GM21529 (cell line): ENCODE data around the gene PPP4R2.
A peak's percentile ranks its signal among the peaks of the same experiment; 100 is the strongest.
"Not testable (repeated sequence)": the region's sequence is repeated elsewhere in the genome, so short reads cannot be mapped to it uniquely, and the experiment has no call there.

ENCODE experiments used
- ATAC-seq: cut with Tn5 transposase; IDR thresholded peaks from one replicate; pipeline ENCODE4 v1.9.1; 2021; ENCODE audit not compliant: unreplicated experiment

Gene PPP4R2

DNA sequence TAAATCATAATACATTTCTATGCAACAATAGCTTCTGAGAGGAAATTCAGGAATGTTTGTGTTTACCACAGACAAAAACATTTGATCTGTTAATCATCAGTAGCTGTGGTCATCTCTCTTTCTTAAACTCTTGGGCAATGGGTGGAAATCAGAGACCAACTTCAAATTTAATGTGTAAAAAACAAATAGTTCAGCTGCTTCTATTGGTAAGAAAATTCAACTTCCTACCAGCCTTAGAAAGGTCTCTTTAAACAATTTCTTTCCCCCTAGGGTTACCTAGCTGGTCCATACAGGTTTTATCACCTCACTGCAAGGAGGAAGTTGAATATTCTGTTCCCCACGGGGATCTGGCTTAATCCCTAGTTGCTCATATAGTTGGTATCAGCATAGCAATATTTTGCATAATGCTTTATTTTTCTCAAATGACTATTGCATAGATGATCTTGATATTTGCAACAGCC lies 20.3 kb upstream of the PPP4R2 start:
- no peak for ATAC-seq

DNA sequence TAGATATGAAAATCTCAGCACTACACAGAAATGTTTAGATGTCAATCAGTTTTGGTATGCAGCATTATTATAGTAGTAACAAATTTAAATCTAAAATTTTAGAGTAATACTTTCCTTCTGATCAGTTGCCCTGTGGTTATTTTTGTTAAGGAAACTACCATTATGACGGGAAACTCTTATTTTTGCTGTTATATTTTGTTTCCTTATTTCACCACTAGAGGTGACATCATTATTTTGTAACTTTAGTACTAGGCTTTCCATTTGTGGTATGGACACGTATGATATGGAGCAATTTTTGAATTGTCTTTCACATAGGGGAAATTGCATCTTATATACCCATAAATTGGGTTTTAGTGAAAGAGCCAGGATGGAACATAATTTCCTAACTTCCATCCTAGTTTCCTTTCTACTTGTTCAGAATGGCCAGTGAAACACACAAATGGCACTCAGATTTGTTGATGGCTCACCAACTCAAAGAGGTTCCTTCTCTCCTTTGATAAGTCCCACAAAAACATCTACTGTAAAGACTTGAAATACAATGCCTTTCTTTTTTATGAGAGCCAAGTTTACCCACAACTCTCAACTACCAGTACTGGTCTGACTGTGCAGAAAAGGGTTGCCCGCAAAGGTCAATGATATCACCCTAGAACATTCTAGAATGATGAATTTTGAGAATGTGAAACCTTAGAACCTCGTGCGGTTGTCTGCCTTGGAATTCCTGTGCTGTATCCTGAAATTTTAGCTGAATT lies 19.4 kb upstream of the PPP4R2 start:
- ATAC-seq: peak; percentile 70

DNA sequence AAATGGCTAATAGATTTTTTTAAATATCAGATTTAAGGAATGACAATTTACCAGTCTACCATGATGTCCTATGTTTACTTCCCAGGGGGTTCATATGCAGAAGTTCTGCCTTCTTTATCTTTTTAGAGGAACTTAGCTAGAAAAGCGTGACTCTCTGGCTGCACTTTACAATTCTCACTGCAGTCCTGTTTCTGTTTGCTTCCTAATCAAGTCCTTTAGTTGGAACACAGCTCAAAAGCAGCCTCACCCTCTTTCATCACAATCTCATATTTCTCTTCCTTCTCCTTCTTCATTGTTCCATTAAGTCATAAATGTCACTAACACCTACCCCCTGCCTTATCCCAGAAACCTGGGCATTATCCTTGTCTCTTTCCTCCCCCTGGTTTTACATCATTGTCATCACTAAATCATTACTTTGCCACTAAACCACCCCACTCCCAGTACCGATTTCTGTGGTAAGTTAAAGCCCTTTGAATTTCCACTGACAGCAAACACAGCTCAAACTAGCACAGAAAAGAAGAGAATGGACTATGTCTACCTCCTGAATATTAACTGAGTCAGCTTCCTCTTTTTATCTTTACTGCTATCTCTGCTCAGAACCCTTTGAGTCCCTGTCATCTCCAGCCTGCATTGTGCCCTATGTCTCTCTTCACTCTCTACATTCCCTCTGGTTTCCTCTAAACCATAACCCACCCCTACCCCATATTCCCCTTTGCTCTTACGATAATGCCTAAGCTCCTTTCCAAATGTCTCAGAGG lies 13.8 kb upstream of the PPP4R2 start:
- no peak for ATAC-seq

DNA sequence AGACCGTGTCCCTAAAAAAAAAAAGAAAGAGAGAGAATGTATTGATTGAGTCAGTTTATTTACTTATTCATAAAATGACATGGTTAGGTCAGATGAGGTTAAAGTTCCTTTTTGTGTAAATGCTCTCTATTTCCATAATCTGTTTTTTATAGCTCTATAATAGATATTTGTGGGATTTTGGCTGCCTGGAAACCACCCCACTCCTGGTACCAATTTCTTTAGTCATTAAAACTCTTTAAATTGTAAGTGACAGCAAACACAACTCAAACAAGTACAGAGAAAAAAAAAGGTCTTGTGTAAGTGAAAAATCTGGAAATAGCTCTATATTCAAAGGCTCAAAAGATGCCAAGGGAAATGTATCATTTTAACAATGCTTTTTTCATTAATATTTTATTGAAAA lies 11.0 kb upstream of the PPP4R2 start:
- no peak for ATAC-seq

DNA sequence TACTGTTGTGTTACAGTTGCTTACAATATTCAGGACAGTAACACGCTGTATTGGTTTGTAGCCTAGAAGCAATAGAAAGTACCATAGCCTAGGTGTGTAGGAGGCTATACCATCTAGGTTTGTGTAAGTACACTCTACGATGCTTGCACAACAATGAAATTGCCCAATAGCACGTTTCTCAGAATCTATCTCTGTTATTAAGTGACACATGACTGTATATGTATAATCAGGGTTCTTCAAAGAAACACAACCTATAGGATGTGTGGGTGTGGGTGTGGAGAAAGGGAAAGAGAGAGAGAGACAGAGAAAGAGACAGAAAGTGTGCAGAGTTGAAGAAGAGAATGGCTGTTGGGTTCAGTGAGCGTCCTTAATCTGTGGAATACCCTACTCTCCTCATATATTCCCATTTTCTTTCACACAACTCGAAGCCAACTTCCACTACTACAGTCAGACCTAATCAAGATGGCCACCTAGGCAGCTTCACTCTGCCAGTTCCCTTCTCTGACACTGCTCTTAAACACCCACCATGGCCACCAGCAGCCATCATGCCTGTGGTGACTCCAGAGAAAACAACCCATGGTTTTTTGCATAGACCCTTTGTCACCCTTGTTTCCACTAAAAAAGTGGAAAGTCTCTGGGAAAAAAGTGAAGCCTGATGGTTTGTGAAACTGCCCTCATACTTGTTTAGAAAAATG lies 5.8 kb upstream of the PPP4R2 start:
- ATAC-seq: no peak

DNA sequence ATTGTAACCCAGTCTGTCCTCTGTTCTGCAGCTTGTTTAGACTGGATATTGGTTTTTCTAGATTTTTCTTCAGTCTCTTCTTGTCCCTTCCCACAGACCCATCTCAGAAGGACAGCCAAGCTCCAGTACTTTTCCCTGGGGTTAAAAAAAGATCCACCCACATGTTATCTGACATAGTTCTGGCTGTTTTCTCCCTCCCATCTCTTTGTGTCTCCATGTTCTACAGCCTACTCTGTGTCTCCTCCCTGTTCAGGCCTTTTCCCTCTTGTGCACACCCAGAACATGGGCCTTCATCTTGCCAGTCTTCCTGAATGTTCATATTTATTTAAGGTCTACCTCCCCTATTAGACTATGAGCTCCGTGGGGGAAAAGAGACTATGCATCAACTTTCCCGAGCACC lies 5.1 kb upstream of the PPP4R2 start:
- ATAC-seq: no peak

DNA sequence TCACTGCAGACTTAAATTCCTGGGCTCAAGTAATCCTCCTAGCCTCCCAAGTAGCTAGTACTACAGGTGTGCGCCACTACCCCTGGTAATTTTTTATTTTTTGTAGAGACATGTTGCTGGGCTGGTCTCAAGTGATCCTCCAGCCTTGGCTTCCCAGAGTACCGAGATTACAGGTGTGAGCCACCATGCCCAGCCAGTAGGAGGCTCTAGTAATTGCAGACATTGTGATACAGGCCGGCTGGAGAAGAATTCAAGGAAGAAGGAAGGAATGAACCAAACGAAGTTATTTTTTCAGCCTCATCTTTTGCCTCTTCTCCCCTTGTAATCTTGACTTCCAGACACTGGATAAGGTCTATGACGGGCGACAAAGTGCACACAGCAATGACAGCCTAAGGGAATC lies 3.2 kb upstream of the PPP4R2 start:
- ATAC-seq: no peak

DNA sequence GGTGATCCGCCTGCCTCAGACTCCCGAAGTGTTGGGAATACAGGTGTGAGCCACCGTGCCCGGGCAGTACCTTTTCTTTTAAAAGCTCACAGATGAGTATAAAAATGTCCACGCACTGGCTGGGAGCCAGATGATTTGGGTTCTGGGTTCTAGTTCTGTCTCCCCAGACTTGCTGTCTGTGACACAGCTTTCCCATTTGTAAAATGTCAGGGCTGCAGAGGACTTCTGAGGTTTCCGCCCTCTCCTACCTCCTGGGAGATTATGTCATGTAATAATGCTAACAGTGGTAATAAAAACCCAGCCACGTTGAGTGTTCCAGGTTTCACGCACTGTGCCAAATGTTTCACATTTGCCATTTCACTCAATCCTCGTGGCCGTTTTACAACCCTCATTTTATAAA lies 1.3 kb upstream of the PPP4R2 start:
- no peak for ATAC-seq

DNA sequence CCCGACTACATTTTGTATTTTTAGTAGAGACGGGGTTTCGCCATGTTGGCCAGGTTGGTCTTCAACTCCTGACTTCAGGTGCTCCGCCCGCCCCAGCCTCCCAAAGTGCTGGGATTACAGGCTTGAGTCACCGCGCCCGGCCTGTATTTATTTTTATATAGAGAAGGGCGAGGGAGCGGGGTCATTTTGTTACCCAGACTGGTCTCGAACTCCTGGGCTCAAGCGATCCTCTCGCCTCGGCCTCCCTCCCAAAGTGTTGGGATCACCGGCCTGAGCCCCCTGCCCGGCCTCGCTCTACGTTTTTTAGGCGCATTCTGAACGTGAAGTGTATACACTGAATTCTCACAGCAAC lies 514 bp upstream of the PPP4R2 start:
- ATAC-seq: no peak

DNA sequence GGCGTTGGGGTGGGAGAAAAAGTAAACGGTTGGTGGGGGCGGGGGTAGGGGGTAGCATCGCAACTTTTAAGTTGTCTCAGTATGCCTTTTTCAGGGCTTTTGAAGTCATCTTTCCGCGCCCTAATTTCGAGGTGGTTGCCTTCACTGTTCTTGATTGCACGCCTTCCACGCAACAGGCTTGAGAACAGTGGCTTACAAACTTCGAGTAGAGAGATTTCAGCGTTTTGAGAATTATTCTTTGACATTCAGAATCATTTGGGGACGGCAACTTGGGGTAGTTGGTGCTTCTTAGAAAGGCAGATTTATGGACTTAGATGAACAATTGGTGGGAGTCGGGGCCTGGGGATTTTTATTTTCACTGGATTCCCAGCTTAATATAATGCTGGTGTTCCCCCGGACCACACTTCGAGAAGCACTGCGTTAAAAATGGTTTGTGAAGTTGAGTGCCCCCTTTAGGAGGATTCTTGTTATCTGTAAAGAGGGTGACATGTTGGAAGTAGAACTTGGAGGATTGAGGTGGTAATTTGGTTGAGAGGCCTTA lies 880 bp downstream of the PPP4R2 start:
- peak; percentile 36 for ATAC-seq

DNA sequence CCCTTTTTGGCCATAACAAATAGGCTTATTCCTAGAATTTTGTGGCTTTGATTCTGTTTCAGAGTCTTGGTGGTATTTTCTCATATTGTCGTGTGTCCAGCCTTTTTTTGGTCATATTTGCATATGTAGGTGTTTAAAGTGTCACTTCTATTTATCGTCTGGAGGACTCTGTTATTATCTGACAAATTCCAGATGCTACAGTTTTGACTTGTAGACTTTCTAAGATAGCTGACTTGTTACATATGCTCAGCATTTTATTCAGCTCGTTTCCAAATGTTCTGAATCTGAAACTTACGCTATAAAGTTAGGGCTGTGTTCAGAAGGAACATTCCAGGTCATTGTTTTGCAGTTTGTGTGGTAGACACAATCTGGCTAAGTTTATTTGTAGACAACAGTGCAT lies 1.9 kb downstream of the PPP4R2 start:
- no peak for ATAC-seq

DNA sequence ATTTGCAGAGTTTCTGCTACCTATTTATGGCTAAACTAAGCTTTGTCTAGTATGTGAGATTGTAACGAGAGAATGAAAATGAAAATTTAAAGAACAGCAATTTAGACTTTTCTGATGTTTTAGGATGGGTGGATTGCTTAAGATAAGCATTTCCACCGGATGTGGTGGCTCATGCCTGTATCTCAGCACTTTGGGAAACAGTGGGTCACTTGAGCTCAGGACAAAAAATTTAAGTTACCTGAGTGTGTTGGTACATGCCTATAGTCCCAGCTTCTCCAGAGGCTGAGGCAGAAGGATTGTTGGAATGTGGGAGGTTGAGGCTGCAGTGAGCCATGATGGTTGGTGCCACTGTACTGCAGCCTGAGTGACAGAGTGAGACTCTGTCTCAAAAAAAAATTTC lies 3.3 kb downstream of the PPP4R2 start:
- no peak for ATAC-seq

DNA sequence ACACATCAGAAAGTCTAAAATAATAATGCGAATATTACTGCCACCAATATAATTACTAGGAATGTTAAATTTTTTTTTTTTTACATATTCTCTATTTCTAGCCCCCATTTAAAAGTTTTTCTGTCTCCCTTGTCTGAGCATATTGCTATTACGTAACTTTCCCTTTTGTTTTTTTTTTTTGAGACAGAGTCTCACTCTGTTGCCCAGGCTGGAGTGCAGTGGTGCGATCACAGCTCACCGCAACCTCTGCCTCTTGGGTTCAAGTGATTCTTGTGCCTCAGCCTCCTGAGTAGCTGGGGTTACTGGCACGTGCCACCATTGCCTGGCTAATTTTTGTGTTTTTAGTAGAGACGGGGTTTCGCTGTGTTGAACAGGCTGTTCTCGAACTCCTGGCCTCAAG lies 6.4 kb downstream of the PPP4R2 start:
- not testable (repeated sequence) for ATAC-seq

DNA sequence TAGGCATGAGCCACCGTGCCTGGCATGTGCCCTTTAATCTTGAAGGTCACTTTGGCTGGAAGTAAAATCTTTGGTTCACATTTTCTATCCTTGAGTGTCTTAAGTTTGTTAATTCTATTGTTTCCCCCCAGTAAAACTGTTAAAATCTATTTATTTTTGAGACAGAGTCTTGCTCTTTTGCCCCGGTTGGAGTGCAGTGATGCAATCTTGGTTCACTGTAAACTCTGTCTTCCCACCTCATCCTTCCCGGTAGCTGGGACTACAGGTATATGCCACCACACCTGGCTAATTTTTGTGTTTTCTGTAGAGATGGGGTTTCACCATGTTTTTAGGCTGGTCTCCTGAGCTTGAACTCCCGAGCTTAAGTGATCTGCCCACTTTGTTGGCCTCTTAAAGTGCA lies 7.7 kb downstream of the PPP4R2 start:
- no peak for ATAC-seq

DNA sequence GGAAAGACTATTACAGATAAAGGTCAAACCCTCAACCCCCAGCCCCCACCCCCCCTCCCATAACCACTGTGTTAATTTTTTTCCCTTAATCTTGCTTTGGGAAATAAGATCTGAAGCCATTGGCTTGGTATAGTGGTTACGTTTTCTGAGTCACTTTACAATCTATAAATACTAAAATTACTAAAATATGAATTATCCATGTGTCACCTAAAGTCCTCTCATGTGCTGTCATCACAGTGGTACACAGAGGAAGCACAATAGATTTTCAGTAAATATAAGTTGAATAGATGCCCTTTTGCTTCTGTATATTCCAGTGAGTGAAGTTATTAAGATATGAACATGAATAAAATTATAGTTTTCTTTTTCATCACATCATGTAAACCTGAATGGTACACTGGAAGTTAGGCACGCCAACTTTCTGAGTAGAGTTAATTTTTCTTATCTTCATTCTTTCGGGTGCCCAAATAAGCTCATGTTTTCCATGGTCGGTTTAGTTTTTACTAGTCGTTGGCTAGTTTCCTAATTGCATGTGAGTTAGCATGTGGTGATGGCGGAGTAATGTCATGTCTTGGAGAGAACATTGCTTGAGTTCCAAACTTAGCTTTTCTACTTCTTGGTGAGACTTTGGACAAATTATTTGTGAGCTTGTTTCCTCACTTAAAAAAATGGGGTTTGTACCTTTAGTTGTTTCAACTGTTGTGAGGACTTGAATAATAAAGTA lies 11.5 kb downstream of the PPP4R2 start:
- ATAC-seq: no peak

DNA sequence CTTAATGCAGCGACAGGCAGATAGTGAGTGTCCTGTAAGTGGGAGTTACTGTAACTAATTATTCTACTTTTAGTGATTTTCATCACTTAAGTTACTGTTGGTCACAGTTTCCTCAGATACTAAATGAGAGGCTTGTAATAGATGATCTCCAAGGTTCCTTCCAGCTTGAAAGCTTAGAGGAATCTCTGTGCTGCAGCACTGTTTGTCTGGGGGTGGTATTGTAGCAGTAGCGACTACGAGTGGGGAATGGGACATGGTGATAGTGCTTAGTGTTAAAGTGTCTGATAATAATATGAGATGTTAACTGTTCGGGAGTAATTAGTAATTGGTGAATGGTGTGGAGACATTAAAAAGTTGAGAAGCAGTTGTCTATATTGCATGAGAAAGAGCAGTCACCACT lies 12.4 kb downstream of the PPP4R2 start:
- no peak for ATAC-seq

DNA sequence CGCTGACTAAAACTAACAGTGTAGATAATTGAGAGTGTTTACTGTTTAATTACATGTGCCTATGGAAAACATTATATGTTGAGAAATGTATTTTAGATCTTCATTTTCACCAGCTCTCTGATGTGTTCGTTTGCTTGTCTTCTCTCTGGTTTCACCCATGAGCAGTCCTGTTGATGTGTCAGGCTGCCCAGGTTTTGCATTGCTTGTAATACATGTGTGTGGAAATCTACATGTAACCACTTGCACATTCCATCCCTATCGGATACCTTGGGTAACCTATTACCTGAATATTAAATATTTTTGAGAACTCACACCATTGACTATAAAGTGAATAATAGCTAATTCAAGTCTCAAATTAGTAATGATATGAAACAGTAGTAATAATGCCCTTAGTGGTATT lies 13.1 kb downstream of the PPP4R2 start:
- ATAC-seq: no peak

DNA sequence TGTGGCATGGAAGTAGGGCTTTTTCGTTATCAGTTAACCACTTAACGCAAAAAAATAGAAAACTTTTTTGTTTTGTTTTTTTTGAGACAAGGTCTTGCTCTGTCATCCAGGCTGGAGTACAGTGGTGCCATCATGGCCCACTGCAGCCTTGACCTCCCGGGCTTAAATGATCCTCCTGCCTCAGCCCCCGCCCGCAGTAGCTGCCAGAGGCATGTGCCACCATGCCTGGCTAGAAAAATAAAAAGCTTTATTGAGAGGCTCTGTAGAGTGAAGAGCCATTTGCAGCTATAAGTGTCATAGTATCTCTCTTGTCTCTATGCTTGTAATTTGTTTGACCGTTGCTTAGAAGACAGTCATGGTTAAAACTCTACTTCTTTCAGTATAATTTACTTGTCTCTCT lies 13.5 kb downstream of the PPP4R2 start:
- no peak for ATAC-seq

DNA sequence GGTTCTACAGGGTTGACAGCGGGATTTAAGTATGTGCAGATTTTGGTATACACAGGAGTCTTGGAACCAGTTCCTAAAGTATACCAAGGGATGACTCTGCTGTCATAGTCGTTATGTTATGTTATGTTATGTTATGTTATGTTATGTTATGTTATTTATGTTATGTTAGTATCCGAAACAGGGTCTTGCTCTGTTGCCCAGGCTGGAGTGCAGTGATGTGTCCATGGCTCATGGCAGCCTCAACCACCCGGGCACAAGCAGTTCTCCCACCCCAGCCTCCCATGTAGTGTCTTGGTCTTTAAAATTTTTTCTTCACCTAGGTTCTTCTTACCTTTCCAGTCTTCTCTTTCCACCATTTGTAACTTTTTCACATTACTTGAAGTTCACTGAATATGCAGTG lies 21.7 kb downstream of the PPP4R2 start:
- no peak for ATAC-seq

DNA sequence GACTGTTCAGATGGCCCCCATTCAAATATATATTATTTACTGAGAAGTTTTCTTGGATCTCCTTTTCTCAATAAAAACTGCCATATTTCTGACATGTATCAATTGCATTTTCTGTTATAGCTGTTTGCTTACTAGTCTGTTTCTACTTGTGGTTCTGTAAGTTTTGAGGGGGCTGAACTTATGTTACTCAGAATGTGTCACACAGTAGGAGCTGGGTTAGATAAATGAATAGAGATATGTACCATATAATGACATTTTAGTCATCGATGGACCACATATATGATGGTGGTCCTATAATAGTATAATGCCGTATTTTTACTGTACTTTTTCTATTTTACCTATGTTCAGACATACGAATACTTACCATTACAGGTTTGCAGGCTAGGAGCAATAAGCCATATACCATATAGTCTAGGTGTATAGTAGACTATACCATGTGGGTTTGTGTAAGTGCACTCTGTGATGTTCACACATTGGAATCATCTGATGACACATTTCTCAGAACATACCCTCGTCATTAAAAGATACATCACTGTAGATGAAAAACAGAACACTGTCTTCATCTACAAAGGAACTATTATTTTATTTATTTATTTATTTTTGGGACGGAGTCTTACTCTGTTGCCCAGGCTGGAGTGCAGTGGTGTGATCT lies 22.3 kb downstream of the PPP4R2 start:
- ATAC-seq: no peak
